K562 (cell line): Measurements from ENCODE around the gene CDH12.

Experiments used
- ELF4 ChIP-seq: fragments of 450-650 bp; formaldehyde crosslinking; IDR thresholded peaks from 2 replicates; pipeline ENCODE4 v1.4.0; 2022; ENCODE audit warnings: missing genetic modification characterization
- FOS ChIP-seq: IDR thresholded peaks from 3 replicates; pipeline ENCODE4 v1.6.1; 2011; ENCODE audit not compliant: insufficient read length; ENCODE audit errors: extremely low read depth
- GTF3C2 ChIP-seq: IDR thresholded peaks from 3 replicates; pipeline ENCODE4 v1.6.1; 2011; ENCODE audit warnings: borderline replicate concordance, mild to moderate bottlenecking, moderate library complexity; ENCODE audit not compliant: insufficient read length; ENCODE audit errors: extremely low read depth
- SAP30 ChIP-seq: fragments of 200-600 bp; sonication (generic); IDR thresholded peaks from 2 replicates; pipeline ENCODE4 v1.6.1; 2012; ENCODE audit warnings: borderline replicate concordance, low read depth, mild to moderate bottlenecking, moderate library complexity, low read length, control low read depth, inconsistent platforms; ENCODE audit not compliant: insufficient read depth, poor library complexity, severe bottlenecking
- TAF1 ChIP-seq: IDR thresholded peaks from 2 replicates; pipeline ENCODE4 v1.6.1; 2011; ENCODE audit warnings: mild to moderate bottlenecking, low read length, moderate library complexity; ENCODE audit not compliant: insufficient read depth, control insufficient read depth, severe bottlenecking; ENCODE audit errors: extremely low read depth
- UBTF ChIP-seq, 2 experiments: IDR thresholded peaks; 2 replicates each; pipeline ENCODE4 v1.6.1; 2012; ENCODE audit warnings: improper control_type of control experiment in 2 of 2, low read depth in 2 of 2, low read length in 2 of 2, borderline replicate concordance in 1 of 2
- USF2 ChIP-seq: sonication (generic); formaldehyde crosslinking; IDR thresholded peaks from 2 replicates; pipeline ENCODE4 v1.5.0; 2020; ENCODE audit warnings: missing genetic modification reagents
- ZNF274 ChIP-seq: IDR thresholded peaks from 2 replicates; pipeline ENCODE4 v1.6.1; 2011; ENCODE audit warnings: low read depth, mild to moderate bottlenecking, low read length, moderate library complexity, borderline replicate concordance

- TF ChIP-seq UBTF (IDR thresholded peaks at IDR 0.05; ENCODE audit: borderline replicate concordance in 1 of 2, low read depth in 2 of 2, low read length in 2 of 2) (no peak), SAP30 (no peak), USF2 (no peak), ELF4 (CRISPR knock-in tag) (no peak), GTF3C2 (no peak), ZNF274 (no peak), TAF1 (no peak), FOS (no peak)
Measured at GRCh38 chr5:22577711-22578110, 275.4 kb downstream of the CDH12 start.
